Thymus (tissue), 14 donors: Measurements from ENCODE around the gene RAB8A. TPM values are rescaled to one million over a fixed set of nuclear protein-coding genes. Genes with fewer than 3 reads are reported as not detected.

Experiments
- DNase-seq, 9 donors: peaks; one replicate each; pipeline ENCODE4 v3.0.0-alpha.2; 2013; ENCODE audit warnings: low spot score in 9 of 9, low read depth in 6 of 9, missing footprints in 1 of 9
- H3K27ac ChIP-seq, 2 donors: one replicate each; pipeline ENCODE4 v1.5.1; 2013; ENCODE audit warnings: control low read depth in 1 of 2, low read depth in 1 of 2, low read length in 1 of 2, mild to moderate bottlenecking in 1 of 2, moderate library complexity in 1 of 2
- H3K27me3 ChIP-seq, 2 donors: one replicate each; pipeline ENCODE4 v1.5.1; 2013; ENCODE audit warnings: low read length in 1 of 2; ENCODE audit not compliant: control insufficient read depth in 2 of 2, insufficient read depth in 1 of 2
- H3K36me3 ChIP-seq, 2 donors: one replicate each; pipeline ENCODE4 v1.5.1; 2013; ENCODE audit warnings: low read length in 1 of 2, mild to moderate bottlenecking in 1 of 2, moderate library complexity in 1 of 2; ENCODE audit not compliant: control insufficient read depth in 2 of 2, insufficient read depth in 2 of 2
- H3K4me1 ChIP-seq, 2 donors: one replicate each; pipeline ENCODE4 v1.5.1; 2013; ENCODE audit warnings: low read length in 2 of 2; ENCODE audit not compliant: control insufficient read depth in 2 of 2, insufficient read depth in 2 of 2
- H3K4me3 ChIP-seq, 2 donors: one replicate each; pipeline ENCODE4 v1.5.1; 2013; ENCODE audit warnings: low read length in 2 of 2, control low read depth in 1 of 2, mild to moderate bottlenecking in 1 of 2
- H3K9me3 ChIP-seq, 2 donors: one replicate each; pipeline ENCODE4 v1.5.1; 2013; ENCODE audit warnings: low read length in 1 of 2, mild to moderate bottlenecking in 1 of 2; ENCODE audit not compliant: control insufficient read depth in 2 of 2, insufficient read depth in 1 of 2
- WGBS: extraction: QIAGEN DNeasy Blood & Tissue Kit; methylation state at CpG from one replicate; pipeline ENCODE4 v1.1.7; 2013; 5-methylcytosine and 5-hydroxymethylcytosine counted together
- long read RNA-seq, 10 donors: transcript quantifications; one replicate each; lab custom pipeline, GENCODE V29; 2026
- polyA plus RNA-seq: library from polyadenylated mRNA; stranded (reverse); fragments of 200-250 nt; gene quantifications from one replicate; pipeline ENCODE4 v1.2.3, GENCODE V29; 2013
- total RNA-seq: library from RNA; stranded (reverse); fragments of 120-200 nt; gene quantifications from one replicate; pipeline ENCODE4 v1.2.4, GENCODE V29; 2013
- donor health status: healthy.

The RAB8A gene
- total RNA-seq (35.3 TPM), polyA plus RNA-seq (32.8 TPM)
- long read RNA-seq, donor 1, transcript RAB8A-201 (8 exons, 2,827 nt) = major isoform, 7 of 7 reads
- long read RNA-seq, donor 1, partial matches to known transcripts = 0 of 7 reads
- long read RNA-seq, donor 1, other reads (novel, unspliced or antisense) = 0 of 7 reads
- long read RNA-seq, donor 2, transcript RAB8A-201 (8 exons, 2,827 nt) = major isoform, 70 of 71 reads
- long read RNA-seq, donor 2, partial matches to known transcripts = 0 of 71 reads
- long read RNA-seq, donor 2, other reads (novel, unspliced or antisense) = 0 of 71 reads
- long read RNA-seq, donor 3, transcript RAB8A-201 (8 exons, 2,827 nt) = major isoform, 38 of 40 reads
- long read RNA-seq, donor 3, partial matches to known transcripts = 0 of 40 reads
- long read RNA-seq, donor 3, other reads (novel, unspliced or antisense) = 0 of 40 reads
- long read RNA-seq, donor 4, transcript RAB8A-201 (8 exons, 2,827 nt) = major isoform, 13 of 26 reads
- long read RNA-seq, donor 4, partial matches to known transcripts = 11 of 26 reads
- long read RNA-seq, donor 4, other reads (novel, unspliced or antisense) = 0 of 26 reads
- long read RNA-seq, donor 5, transcript RAB8A-201 (8 exons, 2,827 nt) = major isoform, 45 of 47 reads
- long read RNA-seq, donor 5, partial matches to known transcripts = 0 of 47 reads
- long read RNA-seq, donor 5, other reads (novel, unspliced or antisense) = 0 of 47 reads
- long read RNA-seq, donor 6, transcript RAB8A-201 (8 exons, 2,827 nt) = major isoform, 38 of 41 reads
- long read RNA-seq, donor 6, partial matches to known transcripts = 0 of 41 reads
- long read RNA-seq, donor 6, other reads (novel, unspliced or antisense) = 0 of 41 reads
- long read RNA-seq, donor 7, transcript RAB8A-201 (8 exons, 2,827 nt) = major isoform, 34 of 37 reads
- long read RNA-seq, donor 7, partial matches to known transcripts = 0 of 37 reads
- long read RNA-seq, donor 7, other reads (novel, unspliced or antisense) = 0 of 37 reads
- long read RNA-seq, donor 8, transcript RAB8A-201 (8 exons, 2,827 nt) = major isoform, 22 of 23 reads
- long read RNA-seq, donor 8, partial matches to known transcripts = 0 of 23 reads
- long read RNA-seq, donor 8, other reads (novel, unspliced or antisense) = 0 of 23 reads
- long read RNA-seq, donor 9, transcript RAB8A-201 (8 exons, 2,827 nt) = major isoform, 33 of 35 reads
- long read RNA-seq, donor 9, partial matches to known transcripts = 0 of 35 reads
- long read RNA-seq, donor 9, other reads (novel, unspliced or antisense) = 0 of 35 reads
- long read RNA-seq, donor 10, transcript RAB8A-201 (8 exons, 2,827 nt) = major isoform, 16 of 16 reads
- long read RNA-seq, donor 10, partial matches to known transcripts = 0 of 16 reads
- long read RNA-seq, donor 10, other reads (novel, unspliced or antisense) = 0 of 16 reads

GRCh38 chr19:16111160-16111908 is at the start of gene RAB8A:
RAB8A (plus strand) TSS chr19:16111889; CDS start chr19:16111902, 13 bp downstream.
- Histone ChIP-seq H3K9me3 (no peaks in the 10 kb centered on the region), H3K36me3 (peaks cover 15 to 24% of the 10 kb centered on the region in 2 donors), H3K27me3 (no peaks in the 10 kb centered on the region), H3K4me3 (peak within 1 kb of the TSS; percentile 56 to 97), H3K27ac (peak within 1 kb of the TSS; percentile 77 to 86), H3K4me1 (peaks cover 9 to 23% of the 10 kb centered on the region in 2 donors)
- WGBS = 1% methylated on average over 81 of the region's 81 CpGs
- DNase-seq = peak; percentile 89 to 99 (median 97)

GRCh38 chr19:16061943-16062342 is 49.7 kb upstream of the RAB8A start:
- 50% methylated on average over 4 of the region's 4 CpGs for WGBS
- Histone ChIP-seq H3K9me3 (peaks cover 0 to 4% of the 10 kb centered on the region in 2 donors), H3K27me3 (no peaks in the 10 kb centered on the region), H3K4me3 (no peak overlapping the region), H3K27ac (no peak overlapping the region), H3K36me3 (no peaks in the 10 kb centered on the region), H3K4me1 (peaks cover 0 to 2% of the 10 kb centered on the region in 2 donors)
- no peak for DNase-seq

- no peak overlapping the region for H3K4me3 ChIP-seq
- peaks cover 0 to 2% of the 10 kb centered on the region in 2 donors for H3K4me1 ChIP-seq
- DNase-seq = peak in 3 of 9 donors; percentile 69 to 78 (median 74)
- no peaks in the 10 kb centered on the region for H3K27me3 ChIP-seq
- H3K9me3 ChIP-seq = peaks cover 0 to 4% of the 10 kb centered on the region in 2 donors
- no peaks in the 10 kb centered on the region for H3K36me3 ChIP-seq
- H3K27ac ChIP-seq = no peak overlapping the region
- 92% methylated on average over 2 of the region's 2 CpGs for WGBS
Measured at GRCh38 chr19:16062789-16063188, 48.9 kb upstream of the RAB8A start.

GRCh38 chr19:16064209-16064889 is 47.3 kb upstream of the RAB8A start:
- Histone ChIP-seq H3K36me3 (no peaks in the 10 kb centered on the region), H3K27me3 (no peaks in the 10 kb centered on the region), H3K4me3 (no peak overlapping the region), H3K4me1 (peaks cover 0 to 2% of the 10 kb centered on the region in 2 donors), H3K27ac (no peak overlapping the region), H3K9me3 (peaks cover 0 to 4% of the 10 kb centered on the region in 2 donors)
- DNase-seq = no peak
- WGBS = 97% methylated on average over 16 of the region's 16 CpGs

GRCh38 chr19:16066611-16067104 is 45.0 kb upstream of the RAB8A start:
- Histone ChIP-seq H3K36me3 (no peaks in the 10 kb centered on the region), H3K9me3 (peaks cover 0 to 4% of the 10 kb centered on the region in 2 donors), H3K27me3 (no peaks in the 10 kb centered on the region), H3K4me3 (no peak overlapping the region), H3K27ac (no peak overlapping the region), H3K4me1 (peaks cover 12 to 24% of the 10 kb centered on the region in 2 donors)
- 77% methylated on average over 6 of the region's 6 CpGs for WGBS
- peak in 4 of 9 donors; percentile 26 to 76 (median 54) for DNase-seq

- WGBS = 94% methylated on average over 40 of the region's 40 CpGs
- no peaks in the 10 kb centered on the region for H3K27me3 ChIP-seq
- H3K4me1 ChIP-seq = peaks cover 12 to 25% of the 10 kb centered on the region in 2 donors
- H3K9me3 ChIP-seq = peaks cover 0 to 4% of the 10 kb centered on the region in 2 donors
- no peak overlapping the region for H3K4me3 ChIP-seq
- no peak overlapping the region for H3K27ac ChIP-seq
- DNase-seq = no peak
- no peaks in the 10 kb centered on the region for H3K36me3 ChIP-seq
Measured at GRCh38 chr19:16067205-16067938, 44.3 kb upstream of the RAB8A start.

- Histone ChIP-seq H3K9me3 (no peaks in the 10 kb centered on the region), H3K36me3 (no peaks in the 10 kb centered on the region), H3K4me3 (no peak overlapping the region), H3K27ac (no peak overlapping the region), H3K27me3 (no peaks in the 10 kb centered on the region), H3K4me1 (peaks cover 19 to 36% of the 10 kb centered on the region in 2 donors)
- DNase-seq = no peak
- WGBS = 96% methylated on average over 10 of the region's 10 CpGs
Measured at GRCh38 chr19:16068696-16069259, 42.9 kb upstream of the RAB8A start.
